ELR (cell line): Measurements from ENCODE around the gene PALD1.

Source experiments
- DNase-seq: peaks from one replicate; pipeline ENCODE4 v3.0.0-alpha.2; 2015; ENCODE audit warnings: low read depth

The PALD1 gene

DNA sequence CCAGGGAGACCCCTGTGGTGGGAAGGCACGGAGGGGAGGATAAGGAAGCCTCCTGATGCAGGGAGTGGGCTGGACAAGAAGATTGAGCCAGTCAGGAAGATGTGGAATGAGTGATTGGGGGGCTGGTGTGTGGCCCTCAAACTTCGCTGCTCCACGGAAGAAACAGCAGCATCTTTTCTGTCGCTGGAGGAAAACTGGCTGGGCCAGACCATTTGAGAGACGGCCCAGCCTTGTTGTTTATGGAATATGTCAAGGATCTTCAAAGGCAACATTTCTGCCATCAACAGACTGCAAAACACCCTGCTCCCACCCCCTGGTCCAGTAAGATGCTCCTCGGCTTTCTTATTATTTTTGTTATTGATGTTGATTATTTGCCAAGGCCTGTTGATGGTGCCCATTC is 29.4 kb downstream of the PALD1 start:
- DNase-seq: no peak

DNA sequence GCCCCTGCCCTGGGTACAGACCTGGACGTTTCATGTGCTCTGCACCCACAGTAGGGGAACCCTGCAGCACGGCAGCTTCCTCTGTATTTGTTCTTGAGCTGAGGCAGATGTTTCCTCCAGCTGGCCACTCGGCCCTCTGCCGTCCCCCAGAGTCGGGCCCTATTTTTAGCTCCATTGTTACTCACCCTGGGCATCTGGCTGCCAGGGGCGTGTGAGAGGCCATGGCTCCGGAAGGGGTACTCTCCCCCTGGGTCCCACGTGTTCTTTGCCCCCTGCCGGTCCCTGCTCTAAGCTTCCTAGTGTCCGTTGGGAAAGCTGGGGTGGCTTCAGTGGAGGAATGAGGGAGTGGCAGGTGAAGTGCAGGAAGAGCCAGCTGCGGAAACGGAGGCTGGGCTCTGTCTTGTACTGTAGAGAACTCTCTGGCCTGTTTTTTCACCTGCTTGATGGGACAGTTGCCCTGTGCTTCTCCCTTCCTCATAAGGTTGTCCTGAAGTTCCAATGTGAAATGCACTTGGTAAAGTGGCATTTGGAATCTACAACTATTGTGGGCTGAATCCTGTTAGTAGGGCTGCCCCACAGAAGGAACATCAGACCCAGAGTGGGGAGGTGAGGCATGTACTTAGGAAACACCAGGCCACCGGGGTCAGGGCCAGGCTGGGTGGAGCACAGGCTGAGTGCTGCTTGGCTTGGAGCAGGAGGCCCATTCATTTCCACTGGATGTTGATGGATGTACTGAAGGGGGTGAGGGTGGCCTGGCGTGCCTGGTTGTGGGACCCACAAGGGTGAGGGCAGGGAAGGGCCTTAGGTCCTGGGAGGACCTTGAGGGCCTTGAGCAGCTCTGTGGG is 30.6 kb downstream of the PALD1 start:
- DNase-seq: peak; percentile 8

DNA sequence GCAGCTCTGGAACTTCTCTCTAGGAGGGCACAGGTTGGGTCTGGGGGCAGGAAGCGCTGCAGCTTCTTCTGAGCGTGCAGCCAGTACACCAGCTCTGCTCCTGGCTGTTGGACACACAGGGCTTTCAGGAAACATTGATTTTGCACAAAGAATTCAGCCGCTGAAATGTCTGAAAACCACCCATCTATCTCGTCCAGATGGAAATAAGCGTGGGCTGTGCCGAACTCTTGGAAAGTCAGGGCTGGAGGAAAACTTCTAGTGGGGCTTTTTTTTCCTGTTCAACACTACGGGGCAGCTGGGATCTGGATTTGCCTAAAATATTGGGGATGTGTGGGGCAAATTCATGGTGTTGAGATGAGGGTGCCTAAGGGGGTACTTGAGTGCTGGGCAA is 31.2 kb downstream of the PALD1 start:
- DNase-seq: no peak

DNA sequence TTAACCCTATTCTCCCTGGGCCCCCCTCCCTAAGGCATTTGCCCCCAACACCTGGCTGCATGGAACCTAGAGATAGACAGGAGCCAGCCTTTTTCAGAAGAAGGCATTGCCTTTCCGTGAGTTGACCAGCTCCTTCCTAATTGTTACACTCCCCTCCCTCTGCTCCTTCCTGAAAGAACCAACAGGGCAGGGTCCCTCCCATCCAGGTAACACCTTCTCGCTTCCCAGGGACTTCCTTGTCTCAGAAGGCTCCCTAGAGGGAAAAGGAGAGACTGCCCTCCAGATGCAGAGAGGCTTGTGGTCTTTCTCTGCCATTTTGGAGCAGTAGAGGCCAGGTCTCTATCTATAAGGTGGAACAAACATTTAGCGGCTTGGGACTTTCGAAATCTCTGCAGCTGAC is 31.9 kb downstream of the PALD1 start:
- DNase-seq: no peak

DNA sequence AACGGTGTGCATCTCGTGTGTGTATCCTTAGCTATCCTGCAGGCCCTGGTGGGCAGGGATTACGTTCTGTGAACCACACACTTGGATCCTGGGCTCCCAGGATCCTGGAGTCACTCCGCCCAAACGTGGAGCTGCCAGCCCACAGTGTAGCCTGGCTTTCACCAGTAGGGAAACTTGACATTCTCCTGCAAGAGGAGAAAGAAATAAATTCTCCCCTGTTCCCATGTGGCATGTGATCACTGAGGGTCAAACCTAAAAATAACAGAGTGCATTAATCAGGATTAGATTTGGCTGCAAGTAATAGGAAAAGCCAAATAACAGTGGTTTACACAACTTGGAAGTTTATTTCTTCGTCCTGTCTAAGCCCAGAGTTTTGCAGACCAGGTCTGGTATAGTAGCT is 32.3 kb downstream of the PALD1 start:
- no peak for DNase-seq

DNA sequence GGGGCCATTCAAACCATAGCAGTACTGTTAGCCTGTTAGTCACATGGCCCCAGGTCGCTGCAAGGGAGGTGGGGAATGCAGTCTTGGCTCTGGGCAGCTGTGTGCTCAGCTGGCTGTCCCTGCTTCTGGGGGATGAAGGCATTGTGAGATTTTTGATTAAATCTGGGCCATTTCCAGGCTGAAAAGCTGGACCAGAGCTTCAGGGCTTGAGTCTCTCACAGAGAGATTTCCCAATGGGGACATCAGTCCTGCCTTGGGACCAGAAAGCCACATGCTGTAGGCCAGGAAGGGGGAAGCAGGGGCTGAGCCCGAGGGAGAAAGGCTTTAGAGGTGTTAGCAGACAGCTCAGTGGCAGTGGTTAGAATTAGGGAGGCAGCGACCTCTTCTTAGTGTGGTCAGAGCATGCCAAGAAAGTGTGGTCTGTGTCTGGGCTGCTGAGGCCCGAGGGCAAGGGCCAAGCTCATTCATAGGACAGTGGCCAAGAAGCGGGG is 33.6 kb downstream of the PALD1 start:
- DNase-seq: peak; percentile 39

DNA sequence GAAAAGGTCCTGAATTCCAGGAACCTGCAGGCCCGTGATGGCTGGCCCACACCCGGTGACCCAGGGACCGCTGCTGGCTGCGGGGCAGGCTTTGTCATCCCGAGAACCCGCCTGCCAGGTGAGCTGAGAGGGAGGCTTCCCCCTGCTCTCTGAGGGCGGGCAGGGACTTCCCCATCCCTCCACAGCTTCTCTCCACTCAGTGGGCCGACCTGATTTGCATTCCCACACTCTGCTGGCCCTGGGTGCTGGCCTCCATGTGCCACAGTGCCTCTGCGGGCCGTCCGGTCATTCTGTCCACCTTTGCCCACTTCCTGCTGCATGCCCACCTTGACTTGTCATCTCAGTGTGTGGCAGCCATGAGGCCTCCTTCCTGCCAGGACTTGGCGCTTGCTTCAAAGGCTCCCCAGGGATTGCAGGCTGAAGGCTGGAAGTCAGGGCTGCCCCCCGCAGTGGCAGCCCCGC is 35.3 kb downstream of the PALD1 start:
- DNase-seq: no peak

DNA sequence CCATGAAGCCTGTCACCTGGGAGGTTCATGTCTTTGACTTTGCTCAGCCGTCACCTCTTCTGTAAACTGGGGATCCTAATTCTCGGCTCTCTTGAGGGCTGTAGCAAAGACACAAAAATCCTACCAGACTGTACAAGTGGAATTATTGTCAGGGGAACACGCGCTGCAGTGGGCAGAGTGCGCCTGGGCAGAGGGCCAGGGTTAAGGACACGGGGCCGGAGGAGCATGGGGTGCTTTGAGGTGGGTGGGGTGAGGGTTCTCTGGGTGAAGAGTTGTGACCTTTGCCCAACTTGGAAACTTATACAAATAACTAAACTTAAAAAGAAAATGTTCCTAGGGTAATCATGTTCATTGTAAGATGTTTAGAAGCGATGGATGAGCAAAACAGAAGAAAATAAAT is 36.0 kb downstream of the PALD1 start:
- no peak for DNase-seq

DNA sequence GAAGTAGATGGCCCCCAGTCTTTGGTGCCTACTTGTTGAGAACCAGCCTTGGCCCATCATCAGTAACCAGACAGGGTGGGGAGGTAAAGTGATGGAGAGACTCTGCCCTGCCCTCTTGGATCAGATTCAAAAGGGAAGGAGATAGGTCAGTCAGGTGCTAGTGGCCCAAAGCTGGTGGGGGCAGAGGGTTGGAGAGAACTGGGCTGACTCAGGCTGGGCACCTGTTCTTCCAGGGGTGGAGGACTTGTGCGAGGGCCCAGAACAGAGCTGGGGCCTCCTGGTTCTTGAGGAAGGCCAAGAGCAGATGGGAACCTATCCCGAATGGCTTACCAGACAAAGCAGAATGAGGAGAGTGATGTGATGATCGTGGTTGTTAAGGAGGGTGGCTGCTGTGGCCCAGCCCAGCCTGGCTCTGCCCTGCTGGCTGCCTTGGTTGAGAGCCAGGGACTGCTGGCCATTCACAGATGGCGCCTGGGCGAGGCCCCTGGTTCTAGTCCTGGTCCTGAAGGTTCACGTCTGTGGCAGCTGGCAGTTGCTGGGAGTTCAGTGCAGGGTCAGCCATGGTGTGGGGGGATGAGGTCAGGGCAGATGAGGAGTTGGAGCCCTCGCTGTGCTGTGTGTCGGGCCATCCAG is 36.6 kb downstream of the PALD1 start:
- DNase-seq: no peak

DNA sequence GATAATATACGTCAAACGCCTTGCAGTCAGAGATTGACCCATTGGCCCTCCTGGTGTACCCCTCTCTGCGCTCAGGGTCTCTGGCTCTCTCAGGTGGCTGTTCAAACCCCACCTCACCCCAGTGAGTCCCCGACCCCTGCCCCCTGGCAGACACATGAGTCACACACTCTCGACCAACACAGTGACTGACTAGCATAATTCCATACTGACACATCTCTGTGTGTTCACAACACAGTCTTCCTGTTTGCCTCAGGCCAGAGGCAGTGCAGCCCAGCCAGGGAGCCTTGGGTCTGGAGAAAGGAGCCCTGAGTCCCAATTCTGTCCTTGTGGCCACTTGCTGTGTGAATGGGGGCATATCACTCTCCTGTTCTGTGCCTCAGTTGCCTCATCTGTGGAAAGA is 40.1 kb downstream of the PALD1 start:
- DNase-seq: peak; percentile 89

DNA sequence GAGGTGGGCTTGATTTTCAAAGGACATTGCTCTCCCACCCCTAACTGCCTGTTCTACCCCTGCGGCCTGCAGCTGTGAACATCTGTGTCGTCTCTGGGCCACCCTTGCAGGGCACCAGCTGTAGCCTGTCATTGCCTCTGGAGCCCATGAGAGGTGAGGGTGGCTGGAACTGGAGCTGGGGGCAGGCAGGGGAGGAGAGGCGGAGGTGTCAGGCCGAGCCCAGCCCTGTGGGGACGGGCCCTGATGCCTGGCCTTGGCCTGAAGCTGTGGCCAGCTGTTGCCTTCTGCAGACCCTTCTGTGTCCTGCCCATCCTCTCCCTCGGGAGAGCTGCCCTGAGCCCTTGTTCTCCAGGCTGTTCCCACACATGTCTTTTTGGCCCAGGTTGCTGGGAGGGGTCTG is 44.5 kb downstream of the PALD1 start:
- DNase-seq: no peak

DNA sequence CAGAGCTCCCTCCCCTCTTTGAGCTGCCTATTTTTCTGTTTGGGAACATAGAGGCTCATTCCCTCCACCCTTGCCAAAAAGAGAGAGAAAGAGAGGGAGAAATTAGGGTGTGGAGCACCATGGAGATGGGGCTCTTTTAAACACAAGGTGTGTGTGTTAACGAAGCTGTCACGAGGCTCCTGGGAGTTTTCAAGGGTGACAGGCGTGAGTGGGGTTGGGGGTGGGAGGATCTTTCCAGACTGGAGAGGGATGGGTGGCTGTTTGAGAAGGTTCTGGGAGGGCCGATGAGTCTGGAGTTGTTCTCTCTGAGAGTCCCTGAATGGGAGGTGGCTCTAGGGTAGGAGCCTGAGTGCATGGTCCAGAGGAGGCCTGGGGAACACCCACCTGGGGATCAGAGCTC is 45.0 kb downstream of the PALD1 start:
- no peak for DNase-seq

DNA sequence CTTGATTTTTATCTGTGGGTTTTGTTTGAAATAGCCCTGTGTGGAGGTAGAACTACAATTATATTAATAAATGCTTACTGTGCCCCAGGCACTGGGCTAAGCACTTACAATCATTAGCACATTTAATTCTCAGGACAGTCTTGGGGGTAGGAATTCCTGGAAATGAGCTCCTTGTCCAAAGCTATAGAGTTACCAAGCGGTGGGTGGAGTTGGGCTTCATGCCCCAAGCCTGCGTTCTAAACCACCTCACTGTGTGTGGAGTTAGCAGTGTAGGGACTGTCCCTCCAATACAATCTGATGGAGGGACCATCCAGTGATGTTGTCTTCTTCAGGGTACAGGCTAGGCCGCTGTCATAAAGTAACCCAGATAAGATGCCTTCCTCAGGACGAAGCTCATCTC is 49.7 kb downstream of the PALD1 start:
- no peak for DNase-seq

DNA sequence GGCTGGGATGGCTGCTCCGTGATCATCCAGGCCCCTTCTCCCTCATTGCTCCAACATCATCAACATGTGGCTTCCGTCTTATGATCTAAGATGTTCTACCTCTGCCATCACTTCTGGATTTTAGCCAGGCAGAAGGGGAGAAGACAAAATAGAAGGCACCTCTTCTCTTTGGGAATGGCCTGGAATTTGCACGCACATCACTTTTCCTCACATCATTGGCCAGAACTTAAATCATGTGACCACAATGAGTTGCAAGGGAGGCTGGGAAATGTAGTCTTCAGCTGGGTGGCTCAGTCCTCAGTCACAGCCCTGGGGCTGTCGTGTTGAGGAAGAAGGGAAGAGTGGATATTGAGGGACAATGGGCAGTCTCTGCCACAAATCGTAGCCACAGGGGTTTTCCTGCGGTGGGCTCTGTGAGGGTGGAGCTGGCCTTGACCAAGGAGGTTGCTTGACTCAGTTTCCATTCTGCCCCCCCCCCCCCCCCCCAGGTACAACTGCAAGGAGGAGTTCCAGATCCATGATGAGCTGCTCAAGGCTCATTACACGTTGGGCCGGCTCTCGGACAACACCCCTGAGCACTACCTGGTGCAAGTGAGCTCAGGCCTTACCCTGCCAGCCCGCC is 50.3 kb downstream of the PALD1 start:
- peak; percentile 78 for DNase-seq

DNA sequence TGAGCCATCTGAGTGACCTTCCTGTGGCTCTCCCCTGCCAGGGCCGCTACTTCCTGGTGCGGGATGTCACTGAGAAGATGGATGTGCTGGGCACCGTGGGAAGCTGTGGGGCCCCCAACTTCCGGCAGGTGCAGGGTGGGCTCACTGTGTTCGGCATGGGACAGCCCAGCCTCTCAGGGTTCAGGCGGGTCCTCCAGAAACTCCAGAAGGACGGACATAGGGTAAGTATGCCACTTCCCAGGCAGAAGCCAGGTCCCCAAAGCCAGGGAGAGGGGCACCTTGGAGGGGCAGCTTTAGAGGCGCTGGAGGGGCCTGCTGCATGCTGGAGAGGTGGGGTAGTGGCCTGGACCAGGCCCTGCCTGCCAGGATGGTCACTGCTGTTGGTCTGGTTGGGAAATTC is 51.3 kb downstream of the PALD1 start:
- no peak for DNase-seq

DNA sequence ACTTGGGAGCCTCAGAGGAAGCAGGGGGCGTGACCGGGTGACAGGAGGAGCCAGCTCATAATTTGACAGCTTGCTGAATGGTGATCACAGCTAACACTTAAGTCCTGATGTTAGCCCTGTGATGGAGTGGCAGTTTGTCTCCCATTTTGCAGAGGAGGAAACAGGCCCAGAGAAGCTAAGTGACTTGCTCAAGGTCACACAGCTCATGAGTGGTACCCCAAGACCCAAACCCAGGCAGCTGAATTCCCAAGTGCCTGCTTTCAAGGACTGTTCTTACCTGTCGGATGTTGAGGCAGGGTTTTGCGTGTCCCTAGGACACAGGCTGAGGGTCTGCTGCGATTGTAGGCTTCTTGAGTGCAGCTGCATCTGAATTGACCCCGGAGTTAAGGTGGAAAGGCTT is 51.7 kb downstream of the PALD1 start:
- DNase-seq: no peak

DNA sequence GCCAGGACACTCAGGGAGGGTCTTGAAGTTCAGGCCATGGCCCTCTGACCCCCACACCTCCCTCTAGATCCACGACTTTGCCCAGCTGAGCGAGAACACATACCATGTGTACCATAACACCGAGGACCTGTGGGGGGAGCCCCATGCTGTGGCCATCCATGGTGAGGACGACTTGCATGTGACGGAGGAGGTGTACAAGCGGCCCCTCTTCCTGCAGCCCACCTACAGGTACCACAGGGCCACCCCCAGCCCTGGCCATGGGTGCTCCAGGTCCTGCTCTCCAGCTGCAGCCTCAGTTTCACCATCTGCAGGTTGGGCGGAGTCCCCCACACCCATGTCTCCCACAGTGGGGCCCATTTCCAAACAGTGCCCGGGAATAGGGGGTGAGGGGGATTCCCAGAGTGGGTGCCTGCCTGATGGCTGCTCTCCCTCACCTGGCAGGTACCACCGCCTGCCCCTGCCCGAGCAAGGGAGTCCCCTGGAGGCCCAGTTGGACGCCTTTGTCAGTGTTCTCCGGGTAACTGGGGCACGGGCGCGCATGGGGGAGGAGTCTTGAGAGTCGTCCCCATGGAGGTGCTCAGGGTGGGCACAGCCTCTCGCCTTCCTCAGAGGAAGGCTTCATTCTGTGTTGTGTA is 54.1 kb downstream of the PALD1 start:
- DNase-seq: no peak

DNA sequence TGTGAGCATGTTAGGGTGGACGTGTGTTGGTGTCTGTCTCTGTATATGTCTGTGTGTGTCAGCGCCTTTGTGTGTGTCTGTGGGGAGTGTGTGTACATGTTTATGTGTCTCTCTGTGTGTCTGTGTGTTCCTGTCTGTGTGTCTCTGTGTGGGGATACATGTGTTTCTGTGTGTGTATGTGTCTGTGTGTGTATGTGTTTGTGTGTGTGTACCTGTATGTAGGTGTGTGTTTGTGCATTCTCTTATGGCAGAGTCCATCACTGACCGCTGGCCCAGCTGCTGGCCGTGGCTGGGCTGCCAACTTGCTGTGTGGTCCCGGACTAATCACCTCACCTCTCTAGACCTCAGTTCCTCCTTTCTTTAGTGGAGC is 54.6 kb downstream of the PALD1 start:
- DNase-seq: no peak

DNA sequence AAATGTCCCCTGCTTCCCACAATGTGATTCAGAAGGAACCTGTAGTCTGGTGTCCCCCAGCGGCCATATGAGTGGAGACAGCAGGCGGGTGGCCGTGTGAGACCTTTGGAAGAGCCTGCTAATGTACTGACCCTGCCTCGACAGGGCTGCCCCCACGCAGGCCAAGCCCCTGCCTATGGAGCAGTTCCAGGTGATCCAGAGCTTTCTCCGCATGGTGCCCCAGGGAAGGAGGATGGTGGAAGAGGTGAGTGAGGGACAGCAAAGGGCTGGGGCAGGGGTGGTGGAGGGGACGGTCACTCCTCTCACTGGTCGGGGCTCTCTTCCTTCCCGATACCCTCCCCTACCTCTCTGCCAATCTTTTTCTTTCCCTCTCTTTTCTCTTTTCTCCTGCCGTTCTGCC is 55.7 kb downstream of the PALD1 start:
- DNase-seq: no peak

DNA sequence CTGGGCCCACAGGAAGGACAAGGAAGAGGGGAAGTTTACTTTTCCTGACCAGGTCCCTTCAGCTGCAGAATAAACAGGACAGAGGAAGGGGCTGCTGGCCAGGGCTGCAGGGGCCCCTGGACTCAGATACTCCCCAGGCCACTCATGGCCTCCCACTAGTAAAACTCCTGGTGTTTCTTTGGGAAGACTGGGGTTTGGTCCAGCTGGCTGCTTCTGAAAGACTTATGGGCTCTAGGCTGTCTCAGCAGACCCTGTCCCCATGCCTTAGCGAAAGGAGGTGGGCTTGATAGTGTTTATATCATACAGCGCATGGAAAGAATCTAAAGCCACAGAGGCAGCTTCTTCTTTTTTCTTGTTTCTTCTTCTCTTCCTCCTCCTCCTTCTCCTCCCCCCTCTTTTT is 56.4 kb downstream of the PALD1 start:
- no peak for DNase-seq

DNA sequence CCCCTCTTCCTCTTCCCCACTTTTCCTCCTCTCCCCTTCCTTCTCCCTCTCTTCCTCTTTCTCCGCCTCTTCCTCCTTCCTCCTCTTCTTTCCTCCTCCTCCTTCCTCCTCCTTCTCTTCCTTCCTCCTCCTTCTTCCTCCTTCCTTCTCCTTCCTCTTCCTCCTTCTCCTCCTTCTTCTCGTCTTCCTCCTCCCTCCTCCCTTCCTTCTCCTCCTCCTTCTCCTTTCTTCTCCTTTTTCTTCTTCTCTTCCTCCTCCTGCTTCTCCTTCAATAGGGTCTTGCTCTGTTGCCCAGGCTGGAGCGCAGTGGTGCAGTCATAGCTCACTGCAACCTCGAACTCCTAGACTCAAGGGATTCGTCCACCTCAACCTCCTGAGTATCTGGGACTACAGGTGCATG is 56.9 kb downstream of the PALD1 start:
- no peak for DNase-seq

DNA sequence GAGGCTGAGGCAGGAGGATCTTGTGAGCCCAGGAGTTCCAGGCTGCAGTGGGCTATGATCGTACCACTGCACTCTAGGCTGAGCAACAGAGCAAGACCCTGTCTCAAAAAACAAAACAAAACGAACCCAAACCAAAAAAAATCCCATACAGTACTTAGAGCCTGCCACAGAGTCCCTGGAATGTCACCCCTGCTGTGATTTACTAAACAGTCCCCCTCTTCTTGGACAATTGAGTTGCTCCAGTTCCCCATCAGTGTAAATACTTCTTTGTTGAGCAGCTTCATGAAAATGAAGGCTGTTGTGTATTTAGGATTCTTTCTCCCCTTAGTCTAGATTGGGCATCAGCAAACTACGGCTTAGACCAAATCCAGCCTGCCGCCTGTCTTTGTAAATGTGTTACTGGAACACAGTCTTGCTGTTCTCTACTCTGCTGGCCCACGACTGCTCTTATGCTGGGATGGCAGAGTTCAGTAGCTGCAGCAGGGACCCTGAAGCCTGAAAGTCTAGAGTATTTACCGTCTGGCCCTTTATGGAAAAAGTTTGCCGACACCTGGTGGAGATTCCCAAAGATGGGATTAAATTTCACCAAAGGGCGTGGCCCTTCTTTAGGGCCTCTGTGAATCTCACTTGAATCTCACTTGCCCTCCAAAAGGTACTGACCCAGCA is 57.8 kb downstream of the PALD1 start:
- DNase-seq: no peak
